ENCODE results near the gene TPH2. TPM values are rescaled to one million over a fixed set of nuclear protein-coding genes. Genes with fewer than 3 reads are reported as not detected.

TPH2 gene
- total and polyA plus RNA-seq, 2 experiments from 2014 or later = not detected

DNA sequence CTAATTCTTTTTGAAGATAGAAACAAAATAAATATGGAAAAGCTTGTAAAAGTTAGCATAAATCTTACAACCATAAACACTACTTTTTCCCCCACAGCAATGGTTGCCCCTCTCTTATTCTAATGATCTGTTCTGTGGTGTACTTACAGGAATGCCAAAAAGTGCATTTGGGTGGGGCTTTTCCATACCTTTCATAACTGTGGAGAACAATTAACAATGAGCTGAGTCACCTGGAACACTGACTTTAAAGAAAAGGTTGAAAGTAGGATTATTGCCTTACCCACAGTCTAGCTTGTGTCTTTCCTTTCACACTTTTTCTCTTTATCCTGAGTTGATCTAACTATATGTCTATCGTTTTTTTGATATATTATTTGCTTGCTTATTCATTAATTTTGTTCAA, 86.9 kb downstream of the TPH2 start:
- H3K27ac ChIP-seq = no peak overlapping the region
- no peaks in the 10 kb centered on the region for H3K4me1 ChIP-seq (ENCODE audit: low read depth)
- H3K36me3 ChIP-seq = no peaks in the 10 kb centered on the region
- DNase-seq (ENCODE audit: low read depth in 1 of 2, low spot score in 1 of 2) = no peak
- no peak overlapping the region for H3K4me3 ChIP-seq
- H3K9me3 ChIP-seq (ENCODE audit: low read depth) = no peaks in the 10 kb centered on the region
- TF ChIP-seq, protein P1, sequence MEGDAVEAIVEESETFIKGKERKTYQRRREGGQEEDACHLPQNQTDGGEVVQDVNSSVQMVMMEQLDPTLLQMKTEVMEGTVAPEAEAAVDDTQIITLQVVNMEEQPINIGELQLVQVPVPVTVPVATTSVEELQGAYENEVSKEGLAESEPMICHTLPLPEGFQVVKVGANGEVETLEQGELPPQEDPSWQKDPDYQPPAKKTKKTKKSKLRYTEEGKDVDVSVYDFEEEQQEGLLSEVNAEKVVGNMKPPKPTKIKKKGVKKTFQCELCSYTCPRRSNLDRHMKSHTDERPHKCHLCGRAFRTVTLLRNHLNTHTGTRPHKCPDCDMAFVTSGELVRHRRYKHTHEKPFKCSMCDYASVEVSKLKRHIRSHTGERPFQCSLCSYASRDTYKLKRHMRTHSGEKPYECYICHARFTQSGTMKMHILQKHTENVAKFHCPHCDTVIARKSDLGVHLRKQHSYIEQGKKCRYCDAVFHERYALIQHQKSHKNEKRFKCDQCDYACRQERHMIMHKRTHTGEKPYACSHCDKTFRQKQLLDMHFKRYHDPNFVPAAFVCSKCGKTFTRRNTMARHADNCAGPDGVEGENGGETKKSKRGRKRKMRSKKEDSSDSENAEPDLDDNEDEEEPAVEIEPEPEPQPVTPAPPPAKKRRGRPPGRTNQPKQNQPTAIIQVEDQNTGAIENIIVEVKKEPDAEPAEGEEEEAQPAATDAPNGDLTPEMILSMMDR (IDR thresholded peaks at IDR 0.05; ENCODE audit: low read depth, low read length) = no peak
- no peaks in the 10 kb centered on the region for H3K27me3 ChIP-seq

DNA sequence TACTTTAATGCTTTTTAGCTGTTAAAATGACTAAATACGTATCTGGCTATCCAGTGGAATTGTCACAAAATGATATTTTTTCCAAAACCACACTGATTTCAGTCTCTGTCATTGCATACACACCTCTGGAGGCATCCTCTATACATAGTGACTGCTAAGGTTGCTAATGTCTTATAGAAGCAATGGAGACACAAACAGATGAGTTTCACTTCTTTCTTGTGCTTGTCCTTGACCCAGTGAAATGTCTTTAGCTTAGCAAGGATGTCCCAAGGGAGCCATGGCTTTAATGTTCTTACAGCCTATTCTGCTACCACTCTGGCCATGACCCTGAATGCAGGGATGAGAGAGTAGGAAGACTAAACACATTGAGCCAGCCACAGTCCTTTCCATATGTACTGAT, 90.3 kb downstream of the TPH2 start:
- Histone ChIP-seq H3K36me3 (no peaks in the 10 kb centered on the region), H3K27ac (no peak overlapping the region), H3K9me3 (ENCODE audit: low read depth) (no peaks in the 10 kb centered on the region), H3K4me1 (ENCODE audit: low read depth) (no peaks in the 10 kb centered on the region), H3K4me3 (no peak overlapping the region), H3K27me3 (no peaks in the 10 kb centered on the region)
- no peak for DNase-seq (ENCODE audit: low read depth in 1 of 2, low spot score in 1 of 2)
- TF ChIP-seq, protein P1 (IDR thresholded peaks at IDR 0.05; ENCODE audit: low read depth, low read length) = no peak

DNA sequence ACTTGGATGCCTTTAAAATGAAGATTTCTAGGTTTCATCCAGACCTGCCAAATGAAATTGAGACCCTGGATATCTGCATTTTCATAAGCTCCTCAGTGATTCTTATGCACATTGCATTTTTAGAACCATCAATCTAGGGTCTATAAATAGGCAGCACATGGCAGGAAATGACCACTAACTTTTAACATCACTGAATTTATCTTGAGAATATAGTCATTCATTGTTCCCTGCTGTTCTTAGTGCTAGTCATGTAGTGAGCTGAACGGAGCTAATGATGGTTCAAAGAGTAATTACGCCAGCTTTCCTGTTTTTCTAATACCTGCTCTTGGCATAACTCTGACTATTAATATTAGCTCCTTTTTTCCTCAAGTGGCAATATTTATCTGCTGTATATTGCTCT, 91.6 kb downstream of the TPH2 start:
- no peaks in the 10 kb centered on the region for H3K4me1 ChIP-seq (ENCODE audit: low read depth)
- H3K36me3 ChIP-seq = no peaks in the 10 kb centered on the region
- no peaks in the 10 kb centered on the region for H3K9me3 ChIP-seq (ENCODE audit: low read depth)
- no peak for DNase-seq (ENCODE audit: low read depth in 1 of 2, low spot score in 1 of 2)
- H3K27ac ChIP-seq = no peak overlapping the region
- no peak overlapping the region for H3K4me3 ChIP-seq
- TF ChIP-seq, protein P1 (IDR thresholded peaks at IDR 0.05; ENCODE audit: low read depth, low read length) = no peak
- no peaks in the 10 kb centered on the region for H3K27me3 ChIP-seq

DNA sequence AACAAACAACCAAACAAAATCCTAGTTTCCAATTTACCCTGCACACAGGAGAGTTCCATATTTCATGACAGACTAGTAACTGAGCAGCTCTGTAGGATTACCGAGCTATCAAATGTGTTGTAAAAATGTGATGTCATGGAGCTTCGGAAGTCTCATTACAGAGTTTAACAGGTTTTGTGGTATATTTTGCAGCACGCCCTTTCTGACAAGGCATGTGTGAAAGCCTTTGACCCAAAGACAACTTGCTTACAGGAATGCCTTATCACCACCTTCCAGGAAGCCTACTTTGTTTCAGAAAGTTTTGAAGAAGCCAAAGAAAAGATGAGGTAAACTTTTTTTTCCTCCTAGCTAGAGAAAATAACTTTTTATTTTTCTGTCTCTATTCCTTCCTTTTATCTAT, 92.4 kb downstream of the TPH2 start:
- Histone ChIP-seq H3K36me3 (no peaks in the 10 kb centered on the region), H3K27me3 (no peaks in the 10 kb centered on the region), H3K4me3 (no peak overlapping the region), H3K9me3 (ENCODE audit: low read depth) (no peaks in the 10 kb centered on the region), H3K27ac (no peak overlapping the region), H3K4me1 (ENCODE audit: low read depth) (no peaks in the 10 kb centered on the region)
- TF ChIP-seq, protein P1 (IDR thresholded peaks at IDR 0.05; ENCODE audit: low read depth, low read length) = no peak
- DNase-seq (ENCODE audit: low read depth in 1 of 2, low spot score in 1 of 2) = no peak

DNA sequence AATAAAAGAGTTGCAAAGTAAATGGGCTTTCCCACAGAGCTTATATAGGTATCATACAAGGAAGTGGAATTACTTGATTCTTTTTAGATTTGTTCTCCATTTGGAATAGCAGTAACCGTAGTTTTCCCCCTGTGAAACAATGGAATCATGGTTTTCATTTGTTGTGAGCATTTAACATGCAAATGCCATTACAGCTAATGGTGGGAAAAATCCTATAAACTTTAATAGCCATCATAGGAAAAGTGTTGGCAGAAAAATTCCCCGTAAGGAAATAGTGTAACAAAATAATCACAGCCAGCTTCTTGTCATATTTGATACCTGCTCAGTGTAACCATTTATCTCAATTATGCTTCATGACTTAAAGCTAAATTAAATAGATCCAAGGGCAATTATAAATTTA, 95.3 kb downstream of the TPH2 start:
- no peaks in the 10 kb centered on the region for H3K36me3 ChIP-seq
- no peaks in the 10 kb centered on the region for H3K4me1 ChIP-seq (ENCODE audit: low read depth)
- TF ChIP-seq, protein P1 (IDR thresholded peaks at IDR 0.05; ENCODE audit: low read depth, low read length) = no peak
- H3K27ac ChIP-seq = no peak overlapping the region
- H3K4me3 ChIP-seq = no peak overlapping the region
- DNase-seq (ENCODE audit: low read depth in 1 of 2, low spot score in 1 of 2) = no peak
- no peaks in the 10 kb centered on the region for H3K9me3 ChIP-seq (ENCODE audit: low read depth)
- H3K27me3 ChIP-seq = no peaks in the 10 kb centered on the region

DNA sequence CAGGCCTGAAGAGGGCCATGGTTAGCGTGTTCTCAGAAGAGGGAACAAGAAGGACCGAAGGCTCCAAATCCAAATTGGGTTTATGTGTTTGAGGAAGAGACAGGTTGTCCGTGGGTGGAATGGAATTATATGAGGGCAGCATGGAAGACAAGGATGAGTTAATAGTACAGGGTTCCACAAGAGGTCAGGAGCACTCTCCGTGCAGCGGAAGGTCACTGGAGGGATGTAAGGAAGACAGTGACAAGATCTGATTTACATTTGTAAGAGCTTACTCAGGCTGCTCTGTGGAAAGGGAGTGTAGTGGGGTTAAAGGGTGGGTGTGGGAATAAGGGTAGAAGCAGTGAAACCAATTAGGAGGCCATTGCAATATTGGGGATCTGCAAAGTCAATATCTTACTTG, 97.0 kb downstream of the TPH2 start:
- Histone ChIP-seq H3K4me1 (ENCODE audit: low read depth) (no peaks in the 10 kb centered on the region), H3K27me3 (no peaks in the 10 kb centered on the region), H3K36me3 (no peaks in the 10 kb centered on the region), H3K27ac (no peak overlapping the region), H3K4me3 (no peak overlapping the region), H3K9me3 (ENCODE audit: low read depth) (no peaks in the 10 kb centered on the region)
- TF ChIP-seq, protein P1 (IDR thresholded peaks at IDR 0.05; ENCODE audit: low read depth, low read length) = no peak
- no peak for DNase-seq (ENCODE audit: low read depth in 1 of 2, low spot score in 1 of 2)

All from cardiac muscle cell (in vitro differentiated cells and primary cell).